CD4-positive, alpha-beta T cell treated with Interferon gamma for 1 hour (primary cell): ENCODE measurements around the gene SF1.

Source experiments
- DNase-seq: peaks from one replicate; pipeline ENCODE4 v3.0.0-alpha.2; 2020

The SF1 gene

DNA sequence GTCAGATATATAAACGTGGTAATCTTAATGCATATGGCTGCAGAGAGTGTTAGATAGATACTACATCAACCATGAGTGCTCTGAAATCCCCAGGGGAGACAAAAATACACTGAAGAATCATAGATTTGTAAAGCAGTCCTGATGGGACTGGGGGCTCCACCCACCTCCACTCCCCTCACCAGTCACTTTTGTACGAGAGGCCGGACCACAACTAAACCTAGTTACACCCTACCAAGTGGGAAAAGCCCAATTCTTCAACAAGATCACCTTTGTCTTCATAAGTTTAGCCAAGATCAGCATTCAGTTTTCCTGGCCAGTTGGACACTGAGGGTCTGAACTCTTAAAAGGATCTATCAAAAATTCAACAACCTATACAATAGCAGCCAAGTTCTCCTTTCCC, 1.5 kb downstream of the SF1 start:
- DNase-seq: no peak

DNA sequence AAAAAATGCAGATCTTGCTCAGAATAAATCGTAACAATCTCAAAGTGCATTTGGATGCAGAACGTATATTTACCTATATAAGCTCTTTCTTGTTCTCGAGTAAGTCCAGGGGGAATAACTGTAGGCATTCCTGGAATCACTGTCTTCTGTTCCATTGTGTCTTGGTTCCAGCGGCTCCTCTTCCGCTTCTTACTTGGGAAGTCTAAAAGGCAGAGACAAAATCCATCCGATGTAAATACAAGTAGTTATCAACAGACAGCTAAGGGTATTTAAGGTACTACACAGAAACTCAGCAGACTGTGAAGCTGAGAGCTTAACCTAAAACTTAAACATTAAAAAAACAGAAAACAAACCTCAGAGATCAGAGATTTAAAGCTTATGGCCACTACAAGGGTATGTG, 1.9 kb downstream of the SF1 start:
- DNase-seq: no peak

DNA sequence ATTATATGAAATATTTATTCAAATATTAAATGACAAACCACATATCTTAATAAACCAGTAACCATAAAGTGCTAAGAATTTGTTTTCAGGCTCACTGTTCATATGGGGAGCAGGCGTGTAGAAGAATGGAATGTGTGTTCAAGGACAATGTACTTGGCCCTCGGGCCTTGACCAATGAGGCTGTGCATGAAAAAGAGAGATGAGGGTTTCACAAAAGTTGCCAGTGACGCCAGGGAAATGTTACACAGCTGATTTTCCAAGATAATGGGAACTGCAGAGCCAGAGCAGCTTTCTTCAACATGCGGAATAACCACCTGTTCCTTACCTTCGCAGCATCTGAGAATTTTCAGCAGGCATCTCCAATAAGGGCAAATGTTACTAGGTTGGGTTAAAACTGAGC, 4.2 kb downstream of the SF1 start:
- DNase-seq: no peak

DNA sequence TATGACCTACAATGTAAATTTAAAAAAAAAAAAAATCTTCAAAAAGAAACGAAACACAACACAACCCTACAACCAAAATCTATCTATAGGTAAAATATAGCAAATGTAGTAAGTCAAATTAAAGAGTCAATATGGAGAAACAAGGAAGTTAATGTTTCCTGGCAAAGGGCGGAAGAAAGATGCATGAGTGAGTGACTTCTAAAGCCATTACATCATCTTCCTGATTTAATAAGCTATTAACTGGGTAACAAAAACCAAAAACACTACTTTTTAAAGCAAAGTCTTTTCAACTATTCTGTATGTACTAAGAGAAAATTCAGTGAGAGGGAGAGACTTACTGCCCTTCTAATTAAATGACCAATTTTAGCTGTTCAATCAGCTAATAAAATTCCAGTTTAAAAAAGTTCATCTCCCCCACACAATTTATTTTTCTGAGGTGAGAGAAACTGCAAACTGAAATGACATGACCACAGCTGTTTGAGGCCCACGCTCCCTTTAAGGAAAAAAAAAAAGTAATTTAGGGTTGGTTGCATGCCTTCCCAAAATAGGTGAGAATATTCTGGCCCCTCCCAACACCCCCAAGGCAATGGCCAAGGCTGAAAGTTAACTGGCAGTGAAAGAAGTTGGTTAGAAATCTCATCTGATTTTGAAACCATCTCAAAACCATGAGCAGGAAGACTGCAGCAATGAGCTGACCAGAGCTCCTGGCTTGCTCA, 5.9 kb downstream of the SF1 start:
- DNase-seq: no peak

DNA sequence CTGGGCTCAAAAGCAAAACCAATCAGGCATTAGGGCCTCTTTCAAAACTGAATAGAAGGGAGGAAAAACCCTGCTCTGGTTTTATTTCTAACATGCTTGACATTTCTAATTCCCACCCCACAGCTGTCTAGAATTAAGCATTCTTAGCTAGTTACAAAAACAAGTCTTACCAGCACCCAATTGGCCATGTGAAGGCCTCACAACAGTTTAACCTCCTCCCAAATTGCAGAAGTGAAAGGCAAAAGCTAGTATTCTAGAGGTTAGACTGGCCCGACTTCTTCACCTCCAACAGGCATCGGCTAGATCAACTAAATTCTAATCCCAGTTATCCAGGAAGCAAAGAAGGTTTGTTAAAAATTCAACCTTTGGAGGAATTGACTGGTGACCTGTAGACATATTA, 6.5 kb downstream of the SF1 start:
- peak; percentile 13 for DNase-seq

DNA sequence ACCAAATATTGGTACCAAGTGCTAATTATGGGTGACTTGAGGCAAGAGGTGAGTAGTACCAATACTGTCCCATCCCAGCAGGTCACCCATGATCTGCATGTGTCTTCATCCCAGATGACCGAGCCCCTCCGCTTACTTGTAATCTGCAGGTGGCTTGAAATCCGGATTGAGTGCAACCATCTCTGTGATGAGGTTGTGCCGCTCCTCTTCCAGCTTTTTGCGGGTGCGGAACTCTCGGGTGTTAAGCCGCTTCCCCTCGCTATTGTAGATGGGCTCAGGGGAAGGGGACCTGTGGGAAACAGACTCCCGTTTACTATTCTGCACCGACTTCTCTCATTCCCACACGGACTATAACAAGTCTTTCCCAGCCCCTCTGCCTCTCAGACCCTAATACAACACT, 8.2 kb downstream of the SF1 start:
- no peak for DNase-seq

DNA sequence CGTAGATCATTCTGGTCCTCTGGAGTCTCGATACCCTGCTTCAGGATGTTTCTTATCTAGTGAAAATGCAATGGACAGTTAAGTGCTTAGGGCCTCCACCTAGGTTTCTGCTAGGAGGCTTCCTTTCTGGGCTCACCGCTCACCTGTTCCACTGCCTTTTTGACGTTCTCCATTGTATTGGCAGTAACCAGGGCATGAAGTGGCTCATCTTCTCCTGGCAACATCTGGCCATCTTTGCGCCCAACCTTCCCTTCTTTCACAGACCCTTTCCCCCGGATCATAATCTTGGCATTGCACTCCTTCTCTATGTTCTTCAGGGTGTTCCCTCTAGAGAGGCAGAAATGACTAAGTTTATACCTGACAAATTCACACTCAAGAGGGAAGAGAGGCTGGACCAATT, 9.1 kb downstream of the SF1 start:
- no peak for DNase-seq

DNA sequence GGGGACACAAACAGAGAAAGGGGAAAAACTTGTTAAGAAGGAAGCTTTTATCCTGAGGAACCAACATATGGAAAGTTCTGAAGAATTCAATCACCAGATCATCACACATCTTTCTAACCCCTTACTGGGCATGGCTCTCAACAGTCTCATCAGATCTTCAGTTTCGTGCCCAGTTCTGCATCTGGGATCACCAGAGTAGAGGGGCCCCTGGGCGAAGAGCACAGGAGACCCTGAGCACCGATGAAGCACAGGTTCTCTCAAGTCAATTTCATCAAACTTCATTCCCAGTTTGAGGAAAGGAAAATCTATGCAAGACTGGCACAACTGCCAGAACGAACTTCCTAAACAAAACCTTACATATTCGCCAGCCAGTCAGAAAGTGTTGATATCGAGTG, 10.0 kb downstream of the SF1 start:
- DNase-seq: no peak

DNA sequence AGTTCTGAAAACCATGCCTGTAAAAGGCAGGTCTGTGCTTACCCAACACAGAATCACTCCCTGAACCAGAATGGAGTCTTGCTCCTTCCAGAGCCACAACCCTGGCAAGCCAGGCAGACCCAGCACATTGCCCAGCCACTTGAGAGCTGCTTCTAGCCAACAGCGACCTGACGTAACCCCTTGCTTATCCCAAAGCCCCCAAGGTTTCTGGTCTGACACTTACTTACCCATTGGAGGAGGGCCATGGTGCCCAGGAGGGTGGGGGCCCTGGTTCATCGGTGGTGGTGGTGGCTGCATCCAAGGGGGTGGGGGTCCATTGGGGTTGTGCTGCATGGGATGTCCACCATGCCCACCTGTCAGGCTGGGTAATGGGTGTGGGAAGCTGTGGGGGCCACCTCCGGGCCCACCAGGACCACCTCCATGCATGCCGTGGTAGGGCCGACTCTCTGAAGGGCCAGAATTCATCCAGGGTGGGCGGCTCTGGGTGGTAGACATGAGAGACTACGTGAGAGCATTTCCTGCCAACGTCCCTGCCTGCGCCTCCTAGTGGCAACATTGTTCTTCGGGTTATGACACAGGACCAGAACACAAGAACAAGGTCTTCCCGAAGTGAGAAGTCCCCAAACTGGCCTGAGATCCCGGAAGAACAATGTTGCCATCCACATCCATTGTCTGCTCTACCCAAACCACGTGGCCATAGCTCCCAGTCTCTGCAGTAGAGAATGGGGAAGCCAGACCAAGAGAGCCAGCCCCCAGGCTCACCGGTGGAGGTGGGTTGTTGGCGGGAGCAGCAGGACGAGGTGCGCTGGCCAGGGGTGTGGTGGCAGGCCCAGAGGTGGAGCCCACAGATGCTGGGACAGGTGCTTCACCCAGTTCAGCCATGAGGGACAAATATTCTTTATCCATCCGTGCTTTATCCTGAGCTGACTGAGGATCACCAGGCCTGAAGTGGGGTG, 10.7 kb downstream of the SF1 start:
- peak; percentile 72 for DNase-seq

DNA sequence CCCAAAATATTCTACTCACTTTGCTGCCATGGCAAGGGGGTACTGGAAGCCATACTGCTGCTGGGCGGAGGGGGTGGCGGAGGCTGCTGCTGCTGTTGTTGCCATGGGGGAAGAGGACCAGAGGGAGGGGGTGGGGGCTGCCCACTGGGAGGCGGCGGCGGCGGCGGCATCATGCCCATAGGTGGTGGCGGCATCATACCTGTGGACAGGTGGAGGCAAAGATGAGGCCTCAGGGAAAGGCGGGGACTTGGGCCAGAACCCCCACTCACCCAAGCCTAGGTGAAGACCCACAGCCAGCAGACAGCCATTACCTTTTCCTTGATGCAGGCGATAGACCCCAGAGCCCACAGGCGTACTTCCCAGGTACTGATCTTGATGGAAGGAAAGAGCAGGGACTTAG, 11.5 kb downstream of the SF1 start:
- no peak for DNase-seq

DNA sequence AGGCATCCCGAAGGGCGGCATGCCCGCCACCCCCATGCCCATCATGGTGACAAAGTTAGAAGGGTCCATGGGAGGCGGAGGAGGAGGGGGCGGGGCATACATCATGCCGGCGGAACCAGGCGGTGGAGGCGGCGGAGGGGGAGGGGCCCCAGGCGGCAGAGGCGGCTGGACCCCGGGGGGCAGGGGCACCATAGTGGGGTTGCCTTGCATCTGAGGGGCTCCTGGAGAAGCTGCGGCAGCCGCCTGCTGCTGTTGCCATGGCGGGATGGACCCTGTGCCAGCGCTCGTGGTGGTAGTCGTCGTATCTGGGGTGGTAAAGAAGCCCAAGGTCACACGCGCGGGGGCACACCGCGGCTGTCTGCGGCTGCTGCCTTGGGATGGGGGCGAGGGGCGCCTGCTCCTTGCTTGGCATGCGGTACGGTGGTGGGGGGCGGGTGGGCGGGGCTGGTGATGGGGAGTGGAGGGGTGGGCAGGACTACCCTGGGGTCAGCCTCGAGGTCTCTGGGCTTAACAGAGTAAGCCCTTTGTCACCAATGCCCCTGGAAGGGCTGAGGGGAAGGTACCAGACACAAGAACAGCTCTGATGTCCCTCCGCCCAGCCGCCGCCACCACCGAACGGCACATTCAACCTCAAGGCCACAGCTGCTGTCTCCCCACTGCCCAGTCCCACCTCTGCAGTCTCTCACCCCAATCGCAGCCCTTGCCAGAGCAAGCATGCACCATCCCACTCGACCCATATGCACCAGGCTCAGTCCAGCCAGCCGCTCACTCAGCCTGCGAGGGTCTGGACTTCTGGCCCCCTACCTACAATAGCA, 12.3 kb downstream of the SF1 start:
- DNase-seq: no peak

DNA sequence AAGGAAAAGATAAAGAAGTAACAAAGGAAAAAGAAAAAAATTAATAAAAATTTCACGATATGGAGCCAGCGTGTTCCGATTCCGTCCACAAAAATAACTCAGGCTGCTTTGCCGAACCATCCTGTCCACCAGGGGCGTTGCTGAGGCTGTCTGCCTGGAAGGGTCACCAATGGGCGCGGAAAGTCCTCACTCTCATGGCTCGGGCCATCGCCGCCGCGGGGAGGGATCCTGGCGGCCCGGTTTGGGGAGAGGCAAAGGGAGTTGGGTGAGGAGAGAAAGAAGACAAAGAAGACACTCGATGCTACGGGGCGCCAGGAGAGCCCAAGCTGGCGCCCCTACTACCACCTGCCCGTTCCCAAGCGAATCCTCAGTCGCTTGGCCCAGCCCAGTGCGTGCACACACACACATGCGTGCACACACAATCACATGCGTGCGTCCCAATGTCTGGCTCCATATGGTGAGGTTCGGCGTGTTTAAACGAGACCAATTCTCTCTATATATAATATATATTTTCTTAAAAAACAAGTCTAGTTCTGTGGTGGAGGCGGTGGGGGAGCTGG, 13.0 kb downstream of the SF1 start:
- DNase-seq: no peak

DNA sequence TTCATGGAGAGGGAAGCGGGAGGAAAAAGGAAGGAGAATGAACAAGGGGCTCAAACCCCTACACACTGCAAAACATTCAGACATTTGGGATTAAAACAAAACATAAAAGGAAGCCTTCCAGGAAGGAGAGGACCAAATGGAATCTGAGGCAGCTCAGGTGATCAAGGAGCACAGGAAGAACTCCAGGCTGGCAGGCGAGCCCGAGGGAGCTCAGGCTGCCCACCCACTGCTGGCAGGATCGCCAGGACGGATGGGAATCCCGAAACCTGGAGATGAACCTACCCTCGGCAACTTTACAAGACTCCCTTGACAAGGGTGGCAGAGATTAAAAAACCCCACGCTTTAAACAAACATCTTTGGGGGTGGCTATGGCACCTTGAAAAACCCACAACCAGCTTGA, 13.6 kb downstream of the SF1 start:
- DNase-seq: no peak

DNA sequence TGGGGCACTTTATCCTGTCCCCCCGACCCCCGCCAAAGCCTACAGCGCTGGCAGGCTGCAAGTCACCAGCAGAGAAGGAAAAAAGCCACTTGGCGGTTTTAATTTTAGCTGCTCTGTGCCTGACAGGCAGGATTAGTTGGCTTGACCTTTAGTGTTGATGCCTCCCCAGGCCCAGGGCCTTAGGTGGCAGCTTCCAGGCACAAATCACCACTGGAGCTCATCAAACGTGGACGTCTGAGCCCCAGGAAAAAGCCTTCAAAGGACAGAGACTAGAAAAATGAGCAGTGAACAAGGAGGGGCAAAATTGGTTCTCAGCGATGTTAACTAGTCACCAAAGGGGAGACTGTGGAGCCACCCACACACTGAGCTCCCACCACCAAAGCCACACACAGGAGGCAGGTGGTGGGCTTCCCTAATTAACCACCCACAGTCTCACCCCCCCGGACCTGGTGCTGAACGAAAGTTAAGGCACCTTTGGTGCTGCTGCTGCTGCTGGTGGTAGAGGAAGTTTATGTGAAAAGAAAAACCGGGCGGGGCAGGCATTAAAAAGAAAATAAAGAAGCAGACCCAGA, 14.2 kb downstream of the SF1 start:
- DNase-seq: peak; percentile 71

DNA sequence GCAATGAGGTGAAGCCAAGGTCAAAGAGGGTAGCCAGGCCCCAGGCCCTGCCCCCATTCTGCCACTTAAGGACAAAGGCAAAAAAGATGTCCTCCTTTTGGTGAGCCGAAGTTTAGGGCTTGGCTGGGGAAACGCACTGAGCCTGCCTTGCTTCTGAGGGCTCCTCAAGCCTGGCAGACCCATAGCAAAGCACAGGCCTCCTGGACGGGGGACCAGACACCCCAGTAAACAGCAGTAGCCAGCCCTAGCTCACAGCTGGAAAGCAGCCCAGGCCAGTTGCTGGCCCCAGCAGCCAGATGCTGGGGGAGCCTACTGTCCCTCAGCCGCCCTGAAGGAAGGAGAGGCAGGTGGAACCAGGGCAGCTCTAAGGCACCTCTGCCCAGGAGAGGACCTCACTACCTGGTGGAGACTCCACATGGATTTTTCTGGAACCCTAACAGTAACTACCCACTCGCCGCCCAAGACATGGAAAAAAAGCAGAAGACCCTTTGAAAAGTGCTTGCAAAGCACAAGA, 14.8 kb downstream of the SF1 start:
- DNase-seq: peak; percentile 11

DNA sequence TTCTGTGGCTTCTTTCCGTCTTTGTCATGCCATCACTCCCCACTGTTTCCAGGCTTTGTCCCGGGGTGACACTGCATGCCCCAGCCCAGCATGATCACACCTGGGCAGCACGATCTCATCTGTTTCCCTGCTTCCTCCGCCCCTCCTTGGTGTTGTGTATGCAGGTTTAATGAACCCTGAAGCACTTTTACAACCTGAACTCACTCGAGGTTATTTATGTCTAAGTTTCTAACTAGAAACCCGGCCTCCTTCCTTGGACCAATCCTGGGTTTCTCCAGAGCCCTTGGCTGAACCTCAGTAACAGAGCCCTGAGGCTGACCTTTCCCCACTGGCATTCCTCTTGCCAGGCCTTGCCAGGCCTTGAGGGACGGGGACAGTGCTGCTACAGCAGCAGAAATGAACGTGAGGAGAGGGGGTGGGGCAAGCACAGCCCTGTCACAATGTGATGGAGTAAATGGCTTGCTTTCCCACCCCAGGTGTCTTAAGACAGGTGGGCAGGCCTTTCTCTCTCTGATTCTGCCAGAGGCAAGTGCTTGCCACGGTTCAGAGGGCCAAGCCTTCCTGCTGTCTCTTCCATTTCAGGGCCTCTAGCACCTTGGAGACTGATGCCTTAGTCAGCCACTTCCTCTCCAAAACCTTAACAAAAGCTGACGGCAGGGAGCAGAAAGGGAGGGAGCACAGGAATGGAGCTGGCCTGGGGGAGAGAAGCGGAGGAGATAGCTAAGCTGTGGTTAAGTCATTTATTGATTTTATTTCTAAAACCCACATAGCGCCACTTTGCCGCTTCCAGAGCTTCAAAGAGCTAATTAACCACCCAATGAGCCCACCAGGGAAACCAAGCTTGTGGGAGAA, 15.4 kb downstream of the SF1 start:
- peak; percentile 36 for DNase-seq

DNA sequence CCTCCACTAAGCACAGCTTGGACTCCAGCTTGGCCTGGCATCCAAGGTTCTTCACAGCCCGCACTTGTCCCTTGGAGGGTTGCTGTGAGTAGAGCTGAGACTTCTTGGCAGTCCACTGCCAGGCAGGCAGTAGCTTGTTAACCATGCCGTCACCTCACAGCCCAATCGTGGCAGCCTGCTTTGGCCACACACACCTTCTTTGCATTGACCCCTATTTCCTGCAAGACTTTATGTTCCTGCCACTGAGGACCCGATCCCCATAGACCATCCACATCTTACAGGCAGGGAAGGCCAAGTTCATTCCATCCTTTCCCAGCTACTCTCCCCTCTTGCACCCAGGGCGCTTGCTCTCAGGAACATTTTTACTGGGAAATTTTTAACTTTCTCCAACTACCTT, 16.1 kb downstream of the SF1 start:
- peak; percentile 33 for DNase-seq

DNA sequence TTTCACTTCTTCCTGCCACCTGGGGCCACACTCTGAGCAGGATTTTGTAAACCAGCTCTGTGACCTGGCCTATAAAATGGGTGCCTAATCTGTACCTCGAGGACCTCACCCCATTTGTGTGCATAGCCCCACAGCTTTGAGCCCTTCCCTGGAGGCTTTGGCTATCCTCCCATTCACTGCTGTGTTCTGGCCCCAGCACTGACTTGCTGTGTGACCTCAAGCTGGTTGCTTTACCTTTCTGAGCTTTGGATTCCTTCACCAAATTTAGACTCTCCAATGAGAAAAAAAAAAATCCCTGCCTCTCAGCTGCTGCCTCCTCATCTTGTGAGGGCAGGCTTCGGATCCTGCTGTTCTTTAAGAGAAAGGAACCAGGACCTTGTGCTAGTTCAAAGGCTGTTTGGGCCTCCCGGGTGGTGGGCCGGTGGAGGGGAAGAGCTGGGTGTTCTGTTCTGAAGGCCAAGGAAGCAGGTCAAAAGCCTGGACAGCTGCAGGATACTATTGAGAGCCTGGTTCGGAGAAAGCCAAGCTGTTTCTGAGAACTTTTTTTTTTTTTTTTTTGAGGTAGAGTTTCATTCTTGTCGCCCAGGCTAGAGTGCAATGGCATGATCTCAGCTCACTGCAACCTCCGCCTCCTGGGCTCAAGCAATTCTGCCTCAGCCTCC, 17.5 kb downstream of the SF1 start:
- no peak for DNase-seq

DNA sequence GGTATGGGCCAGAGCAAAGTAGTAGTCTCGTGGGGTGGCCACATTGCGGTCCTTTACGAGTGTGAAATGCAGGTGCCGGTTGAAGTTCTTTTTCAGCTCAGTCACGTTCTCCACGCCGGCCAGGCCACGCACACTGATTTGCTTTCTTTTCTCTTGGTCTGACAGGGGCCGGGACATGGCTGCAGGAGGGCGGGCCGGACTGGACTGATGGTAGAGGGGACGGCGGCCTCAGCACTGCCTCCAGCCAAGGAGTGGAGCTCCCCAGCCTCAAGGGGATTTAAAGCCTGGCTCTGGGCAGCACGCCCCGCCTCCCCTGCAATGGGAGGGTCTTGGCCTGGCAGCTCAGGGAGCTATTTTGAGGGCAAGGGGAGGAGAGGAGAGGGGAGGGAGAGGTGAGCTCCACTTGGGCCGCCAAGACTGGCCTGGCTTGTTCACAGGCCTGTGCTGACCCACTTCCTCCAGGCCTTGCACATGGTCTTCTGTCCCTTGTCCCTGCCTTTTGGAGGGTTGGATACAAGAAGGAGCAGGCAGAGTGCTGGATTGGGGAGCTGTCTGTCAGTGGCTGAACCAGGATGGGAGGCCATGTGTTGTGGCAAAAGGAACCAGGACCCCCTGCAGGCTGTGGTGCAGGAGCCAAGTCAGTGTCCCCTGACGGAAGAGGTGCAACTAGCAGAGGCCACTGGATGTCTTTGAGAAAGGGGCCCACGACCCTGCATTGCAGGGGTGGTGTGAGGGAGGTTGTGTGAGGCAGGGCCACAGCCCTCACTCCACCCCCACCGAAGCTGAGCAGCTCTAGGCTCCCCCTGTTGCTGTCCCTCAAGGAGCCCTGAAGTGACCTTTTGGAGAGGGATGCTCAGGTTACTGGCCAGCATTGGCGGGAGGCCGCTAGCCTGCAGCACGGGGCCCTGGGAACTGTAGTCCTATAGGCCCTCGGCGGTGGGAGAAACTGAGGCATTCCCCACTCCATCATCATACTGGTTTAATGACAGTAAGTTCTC, 18.3 kb downstream of the SF1 start, which contains the start of gene PYGM:
TSS of gene PYGM (minus strand) at position 253 of the 998 bp plus-strand sequence. CDS start at position 177, 76 bp downstream.
- peak; percentile 14 for DNase-seq
